ENCODE measurements around the gene MRPS33. TPM values are rescaled to one million over a fixed set of nuclear protein-coding genes. Genes with fewer than 3 reads are reported as not detected.
A peak's percentile ranks its signal among the peaks of the same experiment; 100 is the strongest.
"Not testable (repeated sequence)": the region's sequence is repeated elsewhere in the genome, so short reads cannot be mapped to it uniquely, and the experiment has no call there.

MRPS33 gene
- total RNA-seq, 1 donor from 2014 or later: 44.0 TPM

DNA sequence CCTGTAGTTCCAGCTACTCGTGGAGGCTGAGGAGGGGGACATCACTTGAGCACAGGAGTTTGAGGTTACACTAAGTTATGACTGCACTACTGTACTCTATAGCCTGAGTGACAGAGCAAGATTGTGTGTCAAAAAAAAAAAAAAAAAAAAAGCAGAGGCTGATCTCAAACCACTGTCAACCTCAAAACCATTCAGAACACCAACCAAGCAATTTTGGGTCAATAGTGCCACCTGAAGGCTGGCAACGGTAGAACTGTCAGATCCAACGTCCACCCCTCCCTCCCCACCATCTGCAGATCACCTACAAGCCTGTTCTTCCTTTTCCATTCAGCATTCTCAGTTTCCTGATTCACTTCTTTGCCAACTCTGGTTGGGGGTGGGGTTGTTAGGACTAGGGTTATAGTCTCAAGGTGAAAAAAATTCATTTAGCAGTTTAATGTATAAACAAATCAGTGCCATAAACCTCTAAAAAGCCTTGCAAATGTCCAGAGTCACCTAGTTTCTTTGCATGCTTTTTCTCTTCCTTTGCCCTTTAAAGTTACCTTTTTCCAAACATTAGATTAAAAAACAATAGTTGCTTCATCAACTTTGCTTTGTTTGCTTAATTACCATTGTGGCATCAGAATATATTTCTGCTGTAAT, 2.6 kb downstream of the MRPS33 start:
- peak; percentile 67 for DNase-seq (ENCODE audit: low read depth)

DNA sequence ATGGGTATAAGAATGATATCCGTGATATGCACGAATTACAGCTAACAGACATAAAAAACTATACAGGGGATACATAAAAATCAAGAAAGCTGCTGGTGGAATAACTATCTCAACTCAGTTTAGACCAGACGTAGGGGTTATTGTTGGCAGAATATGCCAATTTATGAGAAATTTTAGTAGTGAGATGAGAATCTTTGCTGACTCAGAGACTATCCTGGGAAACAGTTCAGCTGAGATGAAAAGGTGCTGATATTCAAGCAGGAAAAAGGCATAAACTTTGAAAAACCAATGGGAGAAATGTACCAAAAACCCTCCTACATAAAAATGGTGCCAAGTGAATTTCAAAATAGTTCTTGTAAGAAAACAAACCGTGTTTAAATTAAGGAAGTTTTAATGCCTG, 3.3 kb downstream of the MRPS33 start:
- DNase-seq (ENCODE audit: low read depth): no peak

DNA sequence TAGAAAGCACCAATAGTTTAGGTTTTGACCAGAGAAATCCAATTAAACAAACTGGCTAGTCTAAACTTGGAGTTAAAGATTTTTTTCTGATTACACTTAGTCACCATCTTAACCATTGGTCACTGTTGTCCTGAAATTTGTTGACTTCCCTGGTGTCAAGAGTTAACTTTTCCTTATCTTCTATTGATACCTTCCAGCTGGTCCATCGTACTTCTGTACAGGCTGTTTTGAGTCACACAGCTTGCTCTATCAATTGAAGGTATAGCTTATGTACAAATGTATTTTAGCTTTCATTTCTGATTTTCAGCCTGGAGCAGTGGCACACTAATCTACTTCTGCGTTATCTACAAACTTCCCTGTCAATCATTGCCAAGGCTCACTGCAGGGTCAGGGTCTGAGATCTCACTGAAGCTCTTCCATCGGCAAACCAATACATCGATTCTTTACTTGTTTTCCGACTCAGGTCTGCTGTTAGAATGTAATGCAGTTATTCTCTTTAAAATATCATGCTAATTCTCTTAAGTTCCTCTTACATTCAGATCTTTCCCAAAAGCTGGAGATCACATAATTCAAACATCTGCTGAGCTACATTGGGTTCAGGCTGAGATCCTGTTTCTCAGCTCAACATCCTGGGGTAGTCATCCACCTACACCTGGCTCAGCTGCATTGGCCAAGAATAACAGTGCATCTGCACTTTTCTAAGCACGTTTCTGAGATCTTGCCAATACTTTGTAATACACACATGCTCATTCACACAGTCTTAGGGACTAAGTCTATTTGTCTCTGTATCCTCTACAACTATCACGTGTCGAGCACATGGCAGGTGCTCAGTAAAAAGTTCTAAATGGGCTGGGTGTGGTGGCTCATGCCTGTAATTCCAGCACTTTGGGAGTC, 11.3 kb downstream of the MRPS33 start:
- no peak for DNase-seq (ENCODE audit: low read depth)

DNA sequence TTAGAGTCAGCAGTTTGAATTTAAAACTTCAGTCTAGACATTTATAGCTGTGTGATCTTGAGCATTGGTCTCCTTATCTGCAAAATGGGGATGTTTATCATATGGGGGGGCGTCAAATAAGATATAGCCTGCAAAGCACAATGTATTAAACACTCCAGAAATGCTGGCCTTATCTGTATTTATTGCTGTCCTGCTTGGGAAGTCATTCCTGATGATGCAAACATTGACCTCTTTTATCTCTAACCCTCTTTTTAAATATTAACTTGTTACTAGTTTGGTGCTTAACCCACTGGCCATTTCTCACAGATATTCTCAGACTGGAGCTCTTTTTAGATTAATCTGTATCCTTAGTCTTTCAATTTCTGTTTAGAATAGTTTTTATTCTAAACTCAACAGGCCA, 13.2 kb downstream of the MRPS33 start:
- peak; percentile 22 for DNase-seq (ENCODE audit: low read depth)

DNA sequence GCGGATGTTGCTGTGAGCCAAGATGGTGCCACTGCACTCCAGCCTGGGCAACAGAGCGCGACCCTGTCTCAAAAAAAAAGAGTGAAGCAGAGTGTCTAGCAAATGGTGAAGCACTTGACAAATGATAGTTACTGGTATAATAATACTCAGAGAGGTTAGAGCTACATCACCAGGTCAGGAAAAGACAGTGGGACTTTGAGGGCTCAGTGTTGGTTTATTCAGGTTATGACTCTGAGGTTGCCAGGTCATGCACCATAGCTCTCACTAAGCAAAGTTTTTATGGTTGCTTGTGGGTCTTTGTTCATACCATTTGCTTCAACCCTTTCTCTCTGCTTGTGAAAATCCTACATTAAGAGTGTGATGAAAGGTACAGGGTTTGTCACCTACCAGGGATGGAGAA, 13.6 kb downstream of the MRPS33 start:
- DNase-seq (ENCODE audit: low read depth): peak; percentile 26

DNA sequence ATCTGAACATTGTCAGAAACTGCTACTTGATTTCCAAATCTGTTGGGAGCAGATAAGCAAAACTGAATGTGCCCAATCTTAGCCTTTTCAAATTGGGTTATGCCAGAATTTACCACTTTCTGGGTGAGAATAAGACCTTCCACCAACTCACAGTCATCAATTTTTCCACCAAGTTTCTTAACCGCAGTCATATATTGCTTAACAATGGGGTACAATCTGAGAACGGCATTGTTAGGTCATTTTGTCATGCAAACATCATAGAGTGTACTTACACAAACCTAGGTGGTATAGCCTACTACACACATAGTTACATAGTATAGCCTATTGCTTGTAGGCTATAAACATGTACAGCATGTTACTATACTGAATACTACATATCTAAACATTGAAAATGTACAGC, 16.0 kb downstream of the MRPS33 start:
- no peak for DNase-seq (ENCODE audit: low read depth)

DNA sequence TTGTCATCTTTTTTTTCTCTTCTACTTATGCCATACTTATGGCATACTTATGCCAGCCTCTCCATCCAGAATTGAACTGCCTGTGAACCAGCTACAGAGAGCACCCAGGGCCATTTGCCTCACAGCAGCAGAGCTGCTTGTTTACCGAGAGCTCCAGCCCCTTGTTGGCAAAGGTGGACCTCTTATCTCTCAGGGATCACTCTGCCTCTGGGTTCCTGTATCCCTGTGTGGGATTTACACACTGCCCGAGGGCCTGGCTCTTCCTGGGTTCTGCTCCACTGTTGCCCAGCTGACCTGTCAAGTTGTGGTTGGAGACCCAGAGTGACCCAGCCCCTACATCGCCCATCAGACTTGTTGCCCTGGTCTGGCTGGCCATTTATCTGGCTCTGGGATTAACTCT, 22.3 kb downstream of the MRPS33 start:
- no peak for DNase-seq (ENCODE audit: low read depth)

DNA sequence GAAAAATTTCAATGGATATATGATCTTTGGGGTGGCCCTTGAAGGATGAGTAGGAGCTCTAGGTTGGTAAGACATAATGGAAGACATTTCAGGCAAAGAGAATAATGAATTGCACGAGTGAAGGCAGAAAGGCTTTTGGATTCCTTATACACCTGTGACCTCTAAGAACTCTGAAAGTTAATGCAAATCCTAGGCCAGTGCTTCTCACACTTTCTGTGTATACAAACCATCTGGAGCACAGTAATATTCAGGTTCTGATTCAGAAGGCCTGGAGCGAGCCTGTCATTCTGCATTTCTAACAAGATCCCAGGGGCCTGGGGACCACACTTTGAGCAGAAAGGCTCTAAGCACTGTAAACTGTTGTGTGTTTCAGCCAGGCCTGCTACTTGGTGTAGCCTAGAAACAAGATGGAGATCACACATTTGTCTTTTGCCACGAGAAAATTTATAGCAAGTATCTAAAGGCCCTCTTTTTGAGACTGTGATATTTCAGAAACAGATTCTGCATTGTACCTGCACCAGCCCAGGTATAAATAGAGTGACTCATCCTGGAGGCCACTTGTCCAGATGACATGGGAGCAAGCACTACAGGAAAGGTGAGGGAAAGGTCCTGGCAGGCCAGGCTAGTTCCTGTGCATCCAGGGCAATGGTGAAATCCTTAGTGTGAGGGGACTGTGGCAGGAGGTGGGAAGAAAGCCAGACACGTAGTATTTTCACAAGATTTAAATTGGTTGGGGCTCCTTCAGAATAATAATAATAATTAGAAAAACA, 24.4 kb downstream of the MRPS33 start:
- DNase-seq (ENCODE audit: low read depth): no peak

DNA sequence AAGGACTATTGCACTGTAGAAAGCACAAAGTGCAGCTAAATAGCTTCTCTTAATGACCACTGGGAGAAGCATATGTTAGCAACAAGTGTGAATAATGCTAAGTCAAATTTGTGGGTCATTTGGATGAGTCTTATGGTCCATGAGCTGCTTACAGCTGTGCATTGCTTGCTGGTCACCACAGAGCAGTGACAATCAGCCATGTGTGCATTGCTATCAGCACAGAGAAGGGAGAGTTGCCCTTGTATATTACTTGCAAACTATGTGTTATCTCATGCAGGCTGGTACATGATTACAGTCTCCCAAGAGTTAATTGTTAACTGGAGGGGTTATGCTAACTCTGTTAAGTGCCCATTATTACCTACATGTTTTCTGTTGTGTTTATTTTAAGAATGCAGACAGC, 25.7 kb downstream of the MRPS33 start:
- DNase-seq (ENCODE audit: low read depth): peak; percentile 80

DNA sequence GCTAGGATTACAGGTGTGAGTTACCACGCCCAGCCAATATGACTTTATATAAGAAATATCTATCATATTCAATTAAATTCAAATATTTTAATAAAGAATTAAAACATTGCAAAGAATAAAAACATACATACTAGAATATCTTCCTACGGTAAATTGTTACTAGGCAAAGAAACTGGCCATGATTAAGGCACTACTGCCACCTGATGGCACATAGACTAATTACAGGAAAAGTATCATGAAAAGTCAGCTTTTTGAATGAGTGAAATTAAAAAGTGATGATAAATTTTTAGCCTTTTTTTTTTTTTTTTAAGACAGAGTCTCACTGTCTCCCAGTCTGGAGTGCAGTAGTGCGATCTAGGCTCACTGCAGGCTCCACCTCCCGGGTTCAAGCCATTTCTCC, 30.9 kb downstream of the MRPS33 start:
- no peak for DNase-seq (ENCODE audit: low read depth)

DNA sequence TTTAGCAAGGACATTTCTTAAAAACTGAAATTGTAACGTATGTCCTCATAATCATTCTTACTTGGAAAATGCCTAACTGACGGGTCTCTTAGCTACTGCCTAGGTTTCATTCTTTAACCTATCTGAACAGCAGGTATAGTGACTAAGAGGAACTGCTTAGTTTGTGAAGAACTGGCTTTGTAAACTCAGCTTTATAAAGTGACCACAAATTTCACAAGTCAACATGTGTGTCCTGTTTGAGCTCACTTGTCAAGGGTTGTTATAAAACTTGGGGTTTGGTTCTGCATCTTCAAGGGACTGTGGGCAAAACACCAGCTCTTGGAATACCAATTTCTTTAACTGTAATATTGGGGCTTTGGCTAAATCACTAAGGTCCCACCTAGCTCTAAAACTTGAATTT, 32.2 kb downstream of the MRPS33 start:
- DNase-seq (ENCODE audit: low read depth): no peak

DNA sequence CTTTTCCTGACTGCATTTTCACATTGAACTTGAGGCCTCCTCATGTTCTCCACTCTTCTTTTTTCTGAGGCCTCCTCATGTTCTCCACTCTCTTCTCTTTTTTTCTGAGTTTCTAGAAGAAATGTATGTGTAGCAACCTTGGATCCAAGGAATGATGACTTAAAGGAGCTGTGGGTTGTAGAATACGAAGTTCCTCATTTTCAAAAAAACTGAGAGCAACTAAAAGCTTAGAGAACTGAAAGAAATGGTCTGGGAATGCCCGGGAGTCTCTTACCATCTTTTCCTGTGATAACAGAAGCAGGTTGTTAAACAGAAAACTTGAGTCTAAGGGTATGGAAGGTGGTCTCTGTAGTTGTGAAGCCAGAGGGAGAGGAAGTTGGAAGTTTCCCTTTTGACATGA, 32.8 kb downstream of the MRPS33 start:
- DNase-seq (ENCODE audit: low read depth): no peak

DNA sequence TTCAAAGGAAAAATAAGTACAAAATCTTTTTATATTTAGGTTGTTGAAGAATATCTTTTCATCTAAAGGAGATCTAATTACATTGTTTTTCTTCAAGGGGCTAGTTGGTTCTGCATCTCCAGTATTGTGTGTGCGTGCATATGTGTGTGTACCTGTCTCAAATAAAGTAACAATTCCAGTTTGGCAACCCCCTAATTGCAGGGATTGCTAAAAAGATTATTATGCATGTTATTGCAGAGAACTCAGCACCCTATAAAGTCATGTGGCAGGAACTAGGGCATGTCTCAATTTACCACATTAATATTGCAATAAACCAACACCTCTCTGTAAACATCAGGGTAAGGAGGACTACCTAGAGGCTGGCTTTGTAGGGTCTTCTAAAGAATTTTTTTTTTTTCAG, 37.0 kb downstream of the MRPS33 start:
- no peak for DNase-seq (ENCODE audit: low read depth)

DNA sequence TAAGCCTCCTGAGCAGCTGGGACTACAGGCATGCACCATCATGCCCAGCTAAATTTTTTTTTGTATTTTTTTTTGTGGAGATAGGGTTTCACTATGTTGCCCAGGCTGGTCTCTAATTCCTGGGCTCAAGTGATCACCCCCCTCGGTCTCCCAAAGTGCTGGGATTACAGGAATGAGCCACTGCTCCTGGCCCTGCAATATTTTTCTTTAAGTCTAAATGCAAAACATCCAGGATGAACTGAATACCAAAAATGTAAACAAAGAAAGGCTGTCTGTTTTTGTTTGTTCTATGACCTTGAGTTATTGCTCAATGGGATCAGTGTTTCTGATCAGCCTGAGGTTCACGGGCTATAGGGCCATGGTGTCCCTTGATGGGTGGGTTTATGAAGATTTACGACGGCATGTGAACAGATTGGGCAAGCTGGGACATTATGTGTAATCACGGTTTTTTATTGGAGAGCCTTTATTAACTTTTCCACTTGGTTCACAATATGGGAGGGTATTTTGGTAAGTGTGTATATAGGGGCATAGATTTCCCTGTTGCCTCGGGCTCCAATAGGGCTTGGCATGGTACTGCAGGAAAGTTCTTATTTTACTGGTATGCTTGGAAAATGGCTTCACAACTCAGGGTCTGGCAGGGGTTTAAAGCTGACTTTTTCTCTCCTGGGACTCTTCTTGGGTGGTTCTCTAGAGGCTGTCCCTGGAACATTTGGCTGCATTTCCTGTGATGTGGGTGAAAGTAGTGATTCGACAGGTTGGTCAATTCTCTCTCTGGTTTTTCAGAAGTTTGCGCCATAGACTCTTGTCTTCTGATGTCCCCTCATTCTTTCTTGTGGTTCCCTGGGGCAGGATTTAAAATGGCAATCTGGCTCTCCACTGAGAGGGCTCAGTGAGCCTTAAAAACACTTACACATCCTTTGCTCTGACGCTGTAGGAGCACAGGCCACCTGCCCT, 41.6 kb downstream of the MRPS33 start:
- DNase-seq (ENCODE audit: low read depth): peak; percentile 20

DNA sequence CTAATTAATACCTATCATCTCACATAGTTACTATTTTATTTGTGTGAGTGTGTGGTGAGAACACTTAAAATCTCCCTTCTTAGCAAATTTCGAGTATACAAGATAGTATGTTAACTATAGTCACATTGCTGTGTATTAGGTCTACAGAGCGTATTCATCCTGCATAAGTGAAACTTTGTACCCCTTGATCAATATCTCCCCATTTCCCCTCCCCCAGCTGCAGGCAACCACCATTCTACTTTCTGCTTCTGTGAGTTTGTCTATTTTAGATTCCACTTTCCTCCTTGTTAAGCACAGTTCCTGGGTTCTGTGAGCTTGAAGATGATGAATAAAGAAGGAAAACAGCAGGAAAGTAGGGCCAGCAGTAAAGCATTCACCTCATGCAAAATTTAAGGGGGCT, 42.4 kb downstream of the MRPS33 start:
- DNase-seq (ENCODE audit: low read depth): no peak

DNA sequence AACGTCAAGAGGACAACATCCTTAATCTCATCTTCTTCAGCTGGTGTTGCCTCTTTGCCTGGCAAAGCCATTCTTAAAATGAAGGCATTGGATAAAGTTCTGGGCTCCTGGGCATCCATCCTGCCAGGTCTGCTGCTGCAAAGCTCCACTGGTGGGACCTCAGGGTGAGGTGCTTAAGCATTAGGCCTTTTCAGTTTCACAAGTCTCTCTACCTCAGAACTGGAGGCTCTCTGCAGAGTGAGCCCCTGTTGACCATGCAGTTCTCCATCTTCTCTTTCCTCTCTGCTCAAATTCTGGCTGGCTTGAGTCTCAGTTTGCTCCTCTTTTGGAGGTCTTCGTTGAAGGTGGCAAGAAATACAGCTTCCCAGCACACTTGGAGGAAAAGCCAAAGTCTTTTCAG, 47.3 kb downstream of the MRPS33 start:
- no peak for DNase-seq (ENCODE audit: low read depth)

DNA sequence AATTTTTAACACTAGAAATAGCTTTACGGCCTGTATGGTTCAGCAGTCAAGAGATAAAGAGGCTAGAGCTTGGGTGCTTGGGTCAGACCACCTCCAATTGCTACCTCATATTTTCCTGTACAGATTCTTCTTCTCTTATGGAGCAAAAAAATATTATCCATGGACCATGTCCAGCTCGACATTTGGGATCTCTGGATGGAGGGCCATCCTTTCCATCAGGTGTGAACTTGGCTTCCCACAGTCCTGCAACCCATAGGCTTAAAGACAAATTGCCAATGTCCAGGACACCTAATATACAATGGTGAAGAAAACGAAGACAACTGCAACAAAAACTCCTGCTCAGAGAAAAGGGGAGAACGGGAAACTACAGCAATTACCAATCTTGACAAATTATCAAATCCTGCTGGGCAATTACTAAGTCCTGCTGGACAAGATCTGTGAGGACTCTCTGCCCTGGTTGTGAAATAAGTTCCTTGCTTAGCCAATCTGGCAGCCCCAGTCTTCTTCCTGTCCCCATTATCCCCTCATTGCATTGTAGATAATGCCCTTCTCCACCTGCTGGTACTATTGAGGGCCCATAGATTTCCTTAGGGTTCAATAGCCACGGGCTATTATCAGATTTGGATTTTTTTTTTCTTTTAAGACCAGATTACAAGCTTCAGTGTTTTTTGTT, 48.1 kb downstream of the MRPS33 start:
- no peak for DNase-seq (ENCODE audit: low read depth)

DNA sequence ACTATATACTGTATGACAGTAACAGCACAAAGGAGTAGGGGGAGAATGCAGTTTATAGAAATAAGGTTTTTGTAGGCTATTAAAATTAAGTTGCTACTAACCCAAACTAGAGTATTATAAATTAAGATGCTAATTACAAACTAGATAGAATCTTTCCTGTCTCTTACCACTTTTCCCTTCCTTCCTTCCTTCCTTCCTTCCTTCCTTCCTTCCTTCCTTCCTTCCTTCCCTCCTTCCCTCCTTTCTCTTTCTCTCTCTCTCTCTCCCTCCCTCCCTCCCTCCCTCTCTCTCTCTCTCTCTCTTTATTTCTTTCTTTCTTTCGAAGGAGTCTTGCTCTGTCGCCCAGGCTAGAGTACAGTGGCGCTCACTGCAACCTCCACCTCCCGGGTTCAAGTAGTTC, 53.6 kb downstream of the MRPS33 start:
- no peak for DNase-seq (ENCODE audit: low read depth)

DNA sequence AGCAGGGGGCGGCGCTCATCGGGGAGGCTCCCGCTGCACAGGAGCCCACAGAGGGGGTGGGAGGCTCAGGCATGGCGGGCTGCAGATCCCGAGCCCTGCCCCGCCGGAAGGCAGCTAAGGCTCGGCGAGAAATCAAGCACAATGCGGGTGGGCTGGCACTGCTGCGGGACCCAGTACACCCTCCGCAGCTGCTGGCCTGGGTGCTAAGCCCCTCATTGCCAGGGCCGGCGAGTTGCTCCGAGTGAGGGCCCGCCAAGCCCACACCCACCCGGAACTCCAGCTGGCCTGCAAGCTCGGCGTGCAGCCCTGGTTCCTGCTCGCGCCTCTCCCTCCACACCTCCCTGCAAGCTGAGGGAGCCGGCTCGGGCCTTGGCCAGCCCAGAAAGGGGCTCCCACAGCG, 57.8 kb downstream of the MRPS33 start:
- DNase-seq (ENCODE audit: low read depth): not testable (repeated sequence)

All from renal cortical epithelial cell (primary cell).